Subcutaneous adipose tissue (tissue), 4 donors: ENCODE measurements around the gene SMIM20. TPM values are rescaled to one million over a fixed set of nuclear protein-coding genes. Genes with fewer than 3 reads are reported as not detected.

ENCODE experiments used
- total RNA-seq, 4 donors: library from RNA; depleted of rRNA; stranded (reverse); fragments of >200 nt; gene quantifications; one replicate each; pipeline ENCODE4 v1.1.0, GENCODE V29; 2016
- TF ChIP-seq, protein P1 (sequence below): fragments of 450-650 bp; IDR thresholded peaks from one replicate; pipeline ENCODE4 v1.5.1; 2016; ENCODE audit warnings: low read depth, mild to moderate bottlenecking, control low read depth, antibody characterized with exemption, moderate library complexity

The SMIM20 gene
- total RNA-seq, 4 donors from 2014 or later, result 27.3 to 47.8 (median 34.7) TPM

DNA sequence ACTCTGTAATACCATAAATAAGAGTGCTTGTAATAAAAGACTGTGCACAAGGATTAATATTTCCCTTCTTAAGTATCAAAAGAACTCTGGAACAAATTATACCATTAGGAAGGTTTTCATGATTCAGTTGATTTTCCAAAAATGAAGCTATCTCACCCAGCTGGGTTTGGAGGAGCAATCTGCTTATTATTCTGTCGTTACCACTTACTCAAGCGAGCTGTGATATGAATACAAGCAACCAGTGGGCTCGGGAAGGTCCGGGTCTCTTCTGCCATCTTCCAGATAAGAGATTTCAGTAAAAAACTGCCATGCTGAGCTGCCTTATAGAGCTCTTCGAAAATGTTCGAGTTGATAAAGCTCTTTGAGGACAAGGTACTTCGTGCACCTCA lies 15.3 kb downstream of the SMIM20 start:
- TF ChIP-seq, protein P1, sequence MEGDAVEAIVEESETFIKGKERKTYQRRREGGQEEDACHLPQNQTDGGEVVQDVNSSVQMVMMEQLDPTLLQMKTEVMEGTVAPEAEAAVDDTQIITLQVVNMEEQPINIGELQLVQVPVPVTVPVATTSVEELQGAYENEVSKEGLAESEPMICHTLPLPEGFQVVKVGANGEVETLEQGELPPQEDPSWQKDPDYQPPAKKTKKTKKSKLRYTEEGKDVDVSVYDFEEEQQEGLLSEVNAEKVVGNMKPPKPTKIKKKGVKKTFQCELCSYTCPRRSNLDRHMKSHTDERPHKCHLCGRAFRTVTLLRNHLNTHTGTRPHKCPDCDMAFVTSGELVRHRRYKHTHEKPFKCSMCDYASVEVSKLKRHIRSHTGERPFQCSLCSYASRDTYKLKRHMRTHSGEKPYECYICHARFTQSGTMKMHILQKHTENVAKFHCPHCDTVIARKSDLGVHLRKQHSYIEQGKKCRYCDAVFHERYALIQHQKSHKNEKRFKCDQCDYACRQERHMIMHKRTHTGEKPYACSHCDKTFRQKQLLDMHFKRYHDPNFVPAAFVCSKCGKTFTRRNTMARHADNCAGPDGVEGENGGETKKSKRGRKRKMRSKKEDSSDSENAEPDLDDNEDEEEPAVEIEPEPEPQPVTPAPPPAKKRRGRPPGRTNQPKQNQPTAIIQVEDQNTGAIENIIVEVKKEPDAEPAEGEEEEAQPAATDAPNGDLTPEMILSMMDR, result no peak

DNA sequence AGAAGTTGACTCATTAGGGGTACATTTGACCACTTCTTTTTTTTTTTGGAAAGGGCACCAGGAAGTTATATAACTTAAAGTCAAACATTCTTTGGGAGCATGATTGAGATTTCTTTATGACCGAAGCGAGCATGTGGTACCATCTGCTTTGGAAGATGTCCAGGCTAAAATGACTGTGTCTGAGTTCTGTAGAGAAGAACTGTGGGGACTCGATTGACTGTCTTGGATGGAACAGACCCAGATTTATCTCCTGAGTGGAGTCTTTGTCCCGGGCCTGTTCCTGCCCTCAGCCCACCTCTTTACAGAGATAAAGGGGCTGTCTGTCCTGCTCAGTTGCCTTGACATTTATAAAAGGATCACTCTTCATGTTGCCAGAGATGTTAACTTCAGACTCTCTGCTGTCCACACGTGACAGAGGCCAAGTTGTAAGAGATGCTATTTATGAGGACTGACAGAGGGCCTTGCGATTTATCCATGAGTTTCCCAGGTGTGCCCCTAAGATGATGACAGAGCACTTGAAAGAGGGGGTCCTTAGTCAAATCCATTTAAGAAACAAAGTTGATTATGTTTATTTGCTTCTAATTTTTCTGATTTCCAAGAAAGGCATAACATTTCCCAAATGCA lies 16.8 kb downstream of the SMIM20 start:
- TF ChIP-seq, protein P1, result no peak

DNA sequence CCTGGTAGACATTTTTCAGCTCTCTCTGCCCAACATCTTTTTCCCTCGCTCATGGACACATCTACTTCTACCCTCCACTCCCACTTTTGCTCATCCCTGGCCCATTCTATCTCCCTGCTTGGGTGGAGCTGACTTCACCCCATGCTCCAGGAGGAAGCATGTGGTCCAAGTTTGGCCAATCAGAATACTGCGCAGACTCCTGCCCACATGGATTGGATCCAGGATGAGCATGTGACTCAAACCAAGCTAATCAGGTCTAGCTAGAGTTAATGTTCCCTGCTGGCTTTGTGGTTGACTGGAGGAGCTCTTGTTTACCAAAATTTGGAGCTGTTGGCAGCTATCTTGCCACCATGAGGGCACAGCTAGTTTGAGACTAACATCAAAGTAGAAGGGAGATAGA lies 22.7 kb downstream of the SMIM20 start:
- TF ChIP-seq, protein P1, result no peak

DNA sequence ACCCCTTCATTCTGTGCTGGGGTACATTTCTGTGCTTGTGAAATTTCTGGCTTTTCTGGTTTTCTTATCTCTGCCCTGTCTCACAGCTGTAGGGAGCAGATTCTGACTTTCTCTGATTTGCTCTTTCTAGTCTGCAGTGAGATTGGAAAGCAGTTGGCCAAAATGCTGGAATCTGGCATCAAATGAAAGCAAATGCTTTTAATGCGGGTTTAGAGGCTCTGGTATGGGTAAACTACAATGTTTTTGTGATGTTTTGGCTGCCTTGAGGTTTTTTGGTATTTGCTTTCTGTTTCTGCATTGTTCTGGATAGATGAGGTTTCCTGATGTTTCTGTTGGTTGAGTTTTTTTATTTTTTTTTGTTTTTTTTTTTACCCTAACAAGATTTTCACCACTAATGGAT lies 23.8 kb downstream of the SMIM20 start:
- TF ChIP-seq, protein P1, result no peak

DNA sequence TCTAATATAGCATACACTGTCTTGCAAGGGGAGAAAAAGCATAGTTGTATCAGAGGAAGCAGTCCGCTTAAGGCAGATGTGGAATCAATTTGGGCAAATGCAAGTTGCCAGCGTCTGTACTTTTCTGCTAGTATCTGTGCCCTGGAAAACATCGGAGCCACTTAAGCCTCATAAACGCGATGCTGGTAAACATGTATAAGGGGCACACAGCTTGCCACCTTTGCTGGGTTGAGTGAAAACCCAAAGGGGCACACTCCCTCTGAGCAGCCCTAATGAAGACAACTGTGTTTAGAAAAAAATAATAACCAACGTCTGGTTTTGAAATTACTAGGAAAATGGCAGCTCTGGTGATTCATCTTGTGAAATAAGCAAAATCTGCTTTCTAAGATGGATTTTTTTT lies 24.3 kb downstream of the SMIM20 start:
- TF ChIP-seq, protein P1, result no peak

DNA sequence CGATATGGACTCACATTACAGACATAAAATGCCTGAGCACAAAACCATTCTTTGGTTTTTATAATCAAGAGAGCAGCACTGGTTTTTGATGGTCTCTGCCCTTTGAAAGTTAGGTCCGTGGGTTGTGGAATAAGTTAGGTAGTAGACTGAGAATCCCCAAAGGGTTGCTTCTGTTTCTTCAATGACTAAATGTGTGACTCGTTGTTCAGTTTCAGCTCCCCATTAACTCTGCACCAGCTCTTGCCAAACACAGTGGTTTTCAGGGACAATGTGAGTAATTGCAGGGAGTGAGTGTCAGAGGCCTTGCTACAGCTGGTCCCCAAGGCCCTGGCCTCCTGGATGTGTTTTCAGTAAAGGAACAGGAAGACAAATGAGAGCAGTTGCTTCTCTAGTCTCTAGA lies 24.8 kb downstream of the SMIM20 start:
- TF ChIP-seq, protein P1, result no peak

DNA sequence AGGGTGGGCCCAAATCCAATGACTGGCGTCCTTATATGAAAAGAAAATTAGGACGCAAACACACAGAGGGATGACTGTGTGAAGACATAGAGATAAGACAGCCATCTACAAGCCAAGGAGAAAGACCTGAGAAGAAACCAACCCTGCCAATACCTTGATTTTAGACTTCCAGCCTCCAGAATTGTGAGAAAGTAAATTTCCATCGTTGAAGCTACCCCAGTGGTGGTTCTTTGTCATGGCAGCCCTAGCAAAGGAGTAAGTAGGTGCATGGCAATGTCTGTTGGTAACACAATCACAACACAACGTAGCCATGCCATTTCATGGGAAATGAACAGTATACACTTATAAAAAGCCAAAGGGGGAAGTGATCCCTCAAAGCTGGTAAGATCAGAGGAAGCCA lies 25.3 kb downstream of the SMIM20 start:
- TF ChIP-seq, protein P1, result no peak
